SK-N-MC (cell line): ENCODE data around the gene GIPC2.

ENCODE experiments used
- EZH2 ChIP-seq: fragments of 200-600 bp; sonication (generic); IDR thresholded peaks from one replicate; pipeline ENCODE4 v1.6.1; 2017; ENCODE audit warnings: antibody characterized with exemption
- POLR2AphosphoS5 ChIP-seq: IDR thresholded peaks from 2 replicates; pipeline ENCODE4 v1.6.1; 2012; ENCODE audit warnings: mild to moderate bottlenecking, low read depth, low read length, borderline replicate concordance

- no peak for TF ChIP-seq POLR2AphosphoS5
- no peak for TF ChIP-seq EZH2
These were observed 7.7 kb downstream of the GIPC2 start for GRCh38 chr1:78053498-78053897.
